Esophagus (tissue), 2 donors: ENCODE measurements around the gene RAET1L. TPM values are rescaled to one million over a fixed set of nuclear protein-coding genes. Genes with fewer than 3 reads are reported as not detected.
"Not testable (repeated sequence)": the region's sequence is repeated elsewhere in the genome, so short reads cannot be mapped to it uniquely, and the experiment has no call there.

Experiments
- H3K27ac ChIP-seq, 2 donors: one replicate each; pipeline ENCODE4 v1.5.1; 2013; ENCODE audit warnings: low read depth in 2 of 2, mild to moderate bottlenecking in 2 of 2, inconsistent platforms in 1 of 2, low read length in 1 of 2, moderate library complexity in 1 of 2
- H3K27me3 ChIP-seq, 2 donors: one replicate each; pipeline ENCODE4 v1.6.1; 2013; ENCODE audit warnings: low read length in 2 of 2, control low read depth in 1 of 2, mild to moderate bottlenecking in 1 of 2; ENCODE audit not compliant: insufficient read depth in 2 of 2, control insufficient read depth in 1 of 2
- H3K36me3 ChIP-seq, 2 donors: one replicate each; pipeline ENCODE4 v1.6.1; 2013; ENCODE audit warnings: low read length in 1 of 2; ENCODE audit not compliant: control insufficient read depth in 2 of 2, insufficient read depth in 2 of 2
- H3K4me1 ChIP-seq, 2 donors: one replicate each; pipeline ENCODE4 v1.6.1; 2013; ENCODE audit warnings: low read length in 1 of 2; ENCODE audit not compliant: control insufficient read depth in 2 of 2, insufficient read depth in 2 of 2
- H3K4me3 ChIP-seq, 2 donors: one replicate each; pipeline ENCODE4 v1.5.1; 2013; ENCODE audit warnings: low read length in 2 of 2, mild to moderate bottlenecking in 2 of 2, low read depth in 1 of 2, moderate library complexity in 1 of 2
- H3K9me3 ChIP-seq, 2 donors: one replicate each; pipeline ENCODE4 v1.6.1; 2013; ENCODE audit warnings: mild to moderate bottlenecking in 2 of 2, low read depth in 1 of 2, low read length in 1 of 2, moderate library complexity in 1 of 2; ENCODE audit not compliant: control insufficient read depth in 2 of 2, insufficient read depth in 1 of 2
- WGBS, 2 donors: extraction: QIAGEN DNeasy Blood & Tissue Kit; methylation state at CpG; one replicate each; pipeline ENCODE4 v1.1.7; 2013; 5-methylcytosine and 5-hydroxymethylcytosine counted together
- polyA plus RNA-seq, 2 donors: library from polyadenylated mRNA; stranded (reverse); fragments of 200-250 nt; gene quantifications; one replicate each; pipeline ENCODE4 v1.2.3, GENCODE V29; 2013
- donor health status: healthy with polysubstance abuse.
- donor health status: Bipolar disorder and iron deficiency.

RAET1L gene
- polyA plus RNA-seq, 2 donors = 33.9 to 75.3 TPM

GRCh38 chr6:150012846-150013784 lies 12.2 kb downstream of the RAET1L start:
- H3K27me3 ChIP-seq = peaks cover 0 to 13% of the 10 kb centered on the region in 2 donors
- not testable (repeated sequence) for H3K4me3 ChIP-seq, H3K27ac ChIP-seq, H3K4me1 ChIP-seq, H3K9me3 ChIP-seq, H3K36me3 ChIP-seq
- WGBS, 2 donors = 41 to 45% methylated on average over 8 of the region's 8 CpGs

GRCh38 chr6:150008588-150008987 lies 16.7 kb downstream of the RAET1L start:
- H3K27me3 ChIP-seq = peaks cover 0 to 5% of the 10 kb centered on the region in 2 donors
- H3K4me3 ChIP-seq = no peak overlapping the region
- peaks cover 0 to 6% of the 10 kb centered on the region in 2 donors for H3K4me1 ChIP-seq
- no peak overlapping the region for H3K27ac ChIP-seq
- no peaks in the 10 kb centered on the region for H3K36me3 ChIP-seq
- 25 to 32% methylated on average over 9 of the region's 9 CpGs for WGBS, 2 donors
- no peaks in the 10 kb centered on the region for H3K9me3 ChIP-seq

DNA sequence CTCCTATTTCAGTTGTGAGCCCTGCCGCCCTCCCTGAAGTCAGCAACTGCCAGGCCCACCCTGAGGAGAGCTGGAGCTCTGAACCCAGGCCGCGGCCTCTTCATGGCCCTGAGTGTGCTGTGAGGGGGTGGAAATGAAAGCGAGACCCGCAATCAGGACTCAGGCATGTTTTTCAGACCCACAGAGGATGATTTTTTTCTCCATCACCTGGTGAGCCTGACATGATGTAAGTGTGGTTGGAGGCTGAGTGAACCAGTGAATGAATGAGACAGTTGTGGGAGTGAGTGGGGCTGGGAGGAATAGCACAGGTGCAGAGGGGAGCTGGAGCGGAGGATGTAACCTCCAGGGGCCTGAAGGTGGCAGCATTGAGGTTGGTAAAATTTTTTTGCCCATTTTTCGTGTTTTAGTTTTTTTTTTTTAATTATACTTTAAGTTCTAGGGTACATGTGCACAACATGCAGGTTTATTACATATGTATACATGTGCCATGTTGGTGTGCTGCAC lies 18.3 kb downstream of the RAET1L start:
- Histone ChIP-seq H3K27ac (no peak overlapping the region), H3K4me3 (no peak overlapping the region), H3K4me1 (peaks cover 0 to 6% of the 10 kb centered on the region in 2 donors), H3K36me3 (no peaks in the 10 kb centered on the region), H3K27me3 (no peaks in the 10 kb centered on the region), H3K9me3 (no peaks in the 10 kb centered on the region)
- 63 to 71% methylated on average over 7 of the region's 7 CpGs for WGBS, 2 donors

GRCh38 chr6:150005761-150006651 lies 19.3 kb downstream of the RAET1L start:
- Histone ChIP-seq H3K4me1 (peaks cover 0 to 6% of the 10 kb centered on the region in 2 donors), H3K27me3 (no peaks in the 10 kb centered on the region), H3K4me3 (peak overlapping the region; percentile 57 to 62), H3K27ac (no peak overlapping the region), H3K36me3 (no peaks in the 10 kb centered on the region), H3K9me3 (no peaks in the 10 kb centered on the region)
- 79 to 80% methylated on average over 14 of the region's 14 CpGs for WGBS, 2 donors

GRCh38 chr6:150004783-150005717 lies 20.3 kb downstream of the RAET1L start:
- H3K27me3 ChIP-seq = no peaks in the 10 kb centered on the region
- H3K27ac ChIP-seq = no peak overlapping the region
- peak overlapping the region; percentile 57 to 62 for H3K4me3 ChIP-seq
- no peaks in the 10 kb centered on the region for H3K36me3 ChIP-seq
- no peaks in the 10 kb centered on the region for H3K9me3 ChIP-seq
- 0 to 1% methylated on average over 79 of the region's 79 CpGs for WGBS, 2 donors
- H3K4me1 ChIP-seq = peaks cover 0 to 6% of the 10 kb centered on the region in 2 donors

GRCh38 chr6:150004101-150004782 lies 21.1 kb downstream of the RAET1L start:
- 32 to 44% methylated on average over 12 to 14 of the region's 14 CpGs for WGBS, 2 donors
- Histone ChIP-seq H3K9me3 (no peaks in the 10 kb centered on the region), H3K36me3 (no peaks in the 10 kb centered on the region), H3K27me3 (no peaks in the 10 kb centered on the region), H3K4me3 (peak overlapping the region; percentile 57 to 62), H3K4me1 (peaks cover 0 to 6% of the 10 kb centered on the region in 2 donors), H3K27ac (no peak overlapping the region)

- not testable (repeated sequence) for H3K9me3 ChIP-seq, H3K36me3 ChIP-seq, H3K27me3 ChIP-seq, H3K4me3 ChIP-seq, H3K27ac ChIP-seq, H3K4me1 ChIP-seq
- 84 to 95% methylated on average over 3 of the region's 3 CpGs for WGBS, 2 donors
Measured at GRCh38 chr6:150003599-150003998, 21.7 kb downstream of the RAET1L start.

DNA sequence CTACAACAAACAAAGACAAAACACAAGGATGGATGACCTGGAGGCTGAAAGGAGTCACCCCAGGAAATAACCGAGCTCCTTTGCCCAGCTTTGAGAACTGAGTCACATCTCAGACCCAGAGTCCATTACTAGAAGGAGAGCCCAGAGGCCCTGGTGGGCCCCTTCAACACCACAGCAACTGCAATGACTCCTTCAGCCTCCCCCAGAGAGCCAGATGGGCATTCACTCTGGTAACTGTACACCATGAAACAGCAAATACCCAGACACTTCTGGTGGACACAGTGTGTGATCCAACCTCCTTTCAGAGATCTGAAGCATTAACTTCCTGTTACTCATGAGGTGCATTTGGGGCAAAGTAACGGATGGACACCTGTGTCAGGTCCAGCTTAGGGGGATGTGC lies 22.6 kb downstream of the RAET1L start:
- no peaks in the 10 kb centered on the region for H3K27me3 ChIP-seq
- no peaks in the 10 kb centered on the region for H3K9me3 ChIP-seq
- H3K4me1 ChIP-seq = peaks cover 0 to 4% of the 10 kb centered on the region in 2 donors
- WGBS, 2 donors = 87 to 95% methylated on average over 2 of the region's 2 CpGs
- no peak overlapping the region for H3K27ac ChIP-seq
- no peaks in the 10 kb centered on the region for H3K36me3 ChIP-seq
- H3K4me3 ChIP-seq = no peak overlapping the region
